Ovary (tissue), 3 donors: ENCODE data around the gene PHKA1.

Source experiments
- CTCF ChIP-seq, 3 donors: fragments of 450-650 bp in 2 of 3; fragments of 200-600 bp in 1 of 3; IDR thresholded peaks; one replicate each; pipeline versions ENCODE4 v1.5.1 to v1.8.0; 2016 to 2022; ENCODE audit warnings: antibody characterized with exemption in 3 of 3, mild to moderate bottlenecking in 1 of 3
- EP300 ChIP-seq: sonication (generic); formaldehyde crosslinking; IDR thresholded peaks from one replicate; pipeline ENCODE4 v1.6.1; 2017; ENCODE audit warnings: antibody characterized with exemption
- POLR2A ChIP-seq: fragments of 450-650 bp; IDR thresholded peaks from one replicate; pipeline ENCODE4 v1.6.1; 2017; ENCODE audit warnings: antibody characterized with exemption, mild to moderate bottlenecking, moderate library complexity
- donor health status: DM: no; HTN: no; CAD: no.

DNA sequence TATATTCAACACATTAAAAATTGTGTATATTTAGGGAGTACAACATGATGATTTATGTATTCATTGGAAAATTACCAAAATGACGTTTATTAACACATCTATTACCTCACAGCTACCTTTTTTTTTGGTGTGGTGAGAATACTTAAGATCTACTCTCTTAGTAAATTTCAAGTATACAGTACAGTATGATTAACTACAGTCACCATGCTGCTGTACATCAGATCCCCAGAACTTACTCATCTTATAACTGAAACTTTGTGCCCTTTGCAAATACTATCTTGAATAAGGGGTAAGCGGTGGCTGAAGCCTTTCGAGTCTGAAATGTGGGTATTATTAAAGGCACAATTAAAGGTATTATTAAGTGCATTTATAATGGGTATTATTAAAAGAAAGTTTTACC is 976 bp downstream of the PHKA1 start:
- TF ChIP-seq CTCF (IDR thresholded peaks at IDR 0.05) (no peak), EP300 (no peak), POLR2A (no peak)
